ENCODE results near the gene SCAF1. TPM values are rescaled to one million over a fixed set of nuclear protein-coding genes. Genes with fewer than 3 reads are reported as not detected.

SCAF1 gene
- total RNA-seq, 4 donors from 2014 or later = 19.2 to 50.9 (median 30.9) TPM

- no peaks in the 10 kb centered on the region for H3K27me3 ChIP-seq
- peaks cover 4 to 27% (median 24%) of the 10 kb centered on the region in 4 donors for H3K36me3 ChIP-seq
- DNase-seq (ENCODE audit: extremely low spot score) = peak; percentile 95
- no peak for TF ChIP-seq EP300 (IDR thresholded peaks at IDR 0.05)
- TF ChIP-seq POLR2AphosphoS5 (IDR thresholded peaks at IDR 0.05) = peak; percentile 75 to 79
- TF ChIP-seq, protein P1, sequence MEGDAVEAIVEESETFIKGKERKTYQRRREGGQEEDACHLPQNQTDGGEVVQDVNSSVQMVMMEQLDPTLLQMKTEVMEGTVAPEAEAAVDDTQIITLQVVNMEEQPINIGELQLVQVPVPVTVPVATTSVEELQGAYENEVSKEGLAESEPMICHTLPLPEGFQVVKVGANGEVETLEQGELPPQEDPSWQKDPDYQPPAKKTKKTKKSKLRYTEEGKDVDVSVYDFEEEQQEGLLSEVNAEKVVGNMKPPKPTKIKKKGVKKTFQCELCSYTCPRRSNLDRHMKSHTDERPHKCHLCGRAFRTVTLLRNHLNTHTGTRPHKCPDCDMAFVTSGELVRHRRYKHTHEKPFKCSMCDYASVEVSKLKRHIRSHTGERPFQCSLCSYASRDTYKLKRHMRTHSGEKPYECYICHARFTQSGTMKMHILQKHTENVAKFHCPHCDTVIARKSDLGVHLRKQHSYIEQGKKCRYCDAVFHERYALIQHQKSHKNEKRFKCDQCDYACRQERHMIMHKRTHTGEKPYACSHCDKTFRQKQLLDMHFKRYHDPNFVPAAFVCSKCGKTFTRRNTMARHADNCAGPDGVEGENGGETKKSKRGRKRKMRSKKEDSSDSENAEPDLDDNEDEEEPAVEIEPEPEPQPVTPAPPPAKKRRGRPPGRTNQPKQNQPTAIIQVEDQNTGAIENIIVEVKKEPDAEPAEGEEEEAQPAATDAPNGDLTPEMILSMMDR (IDR thresholded peaks at IDR 0.05) = no peak
- no peak for TF ChIP-seq POLR2A (IDR thresholded peaks at IDR 0.05; ENCODE audit: low read depth)
- H3K4me1 ChIP-seq = peaks cover 43 to 62% (median 58%) of the 10 kb centered on the region in 4 donors
- intact Hi-C loops (cut with DNase I) = loop anchor here (2.0 kb wide), 1 partner anchor 45 kb away; no protein-coding TSS in a partner anchor
- WGBS = 6% methylated on average over 18 of the region's 19 CpGs
- peak overlapping the region; percentile 98 to 100 (median 98) for H3K27ac ChIP-seq (replicated peaks in 1 of 4)
- H3K4me3 ChIP-seq = peak overlapping the region; percentile 69 to 97 (median 76)
- no peaks in the 10 kb centered on the region for H3K9me3 ChIP-seq
Measured at GRCh38 chr19:49637821-49638738, 3.9 kb upstream of the SCAF1 start.

GRCh38 chr19:49639401-49640112 is 2.5 kb upstream of the SCAF1 start:
- no peak for DNase-seq (ENCODE audit: extremely low spot score)
- Histone ChIP-seq H3K27me3 (no peaks in the 10 kb centered on the region), H3K36me3 (peaks cover 4 to 26% (median 25%) of the 10 kb centered on the region in 4 donors), H3K4me3 (peak overlapping the region; percentile 69 to 97 (median 76)), H3K4me1 (peaks cover 58 to 77% (median 73%) of the 10 kb centered on the region in 4 donors), H3K9me3 (no peaks in the 10 kb centered on the region), H3K27ac (replicated peaks in 1 of 4) (peak overlapping the region; percentile 98 to 100 (median 98))
- no peak for TF ChIP-seq EP300 (IDR thresholded peaks at IDR 0.05)
- TF ChIP-seq, protein P1 (IDR thresholded peaks at IDR 0.05) = no peak
- TF ChIP-seq POLR2A (IDR thresholded peaks at IDR 0.05; ENCODE audit: low read depth) = peak; percentile 54
- intact Hi-C loops (cut with DNase I) = loop anchor here (2.0 to 5.0 kb wide), 2 partner anchors 38 to 47 kb away; partner anchors contain the start of gene PRMT1
- WGBS = 5% methylated on average over 12 of the region's 31 CpGs

DNA sequence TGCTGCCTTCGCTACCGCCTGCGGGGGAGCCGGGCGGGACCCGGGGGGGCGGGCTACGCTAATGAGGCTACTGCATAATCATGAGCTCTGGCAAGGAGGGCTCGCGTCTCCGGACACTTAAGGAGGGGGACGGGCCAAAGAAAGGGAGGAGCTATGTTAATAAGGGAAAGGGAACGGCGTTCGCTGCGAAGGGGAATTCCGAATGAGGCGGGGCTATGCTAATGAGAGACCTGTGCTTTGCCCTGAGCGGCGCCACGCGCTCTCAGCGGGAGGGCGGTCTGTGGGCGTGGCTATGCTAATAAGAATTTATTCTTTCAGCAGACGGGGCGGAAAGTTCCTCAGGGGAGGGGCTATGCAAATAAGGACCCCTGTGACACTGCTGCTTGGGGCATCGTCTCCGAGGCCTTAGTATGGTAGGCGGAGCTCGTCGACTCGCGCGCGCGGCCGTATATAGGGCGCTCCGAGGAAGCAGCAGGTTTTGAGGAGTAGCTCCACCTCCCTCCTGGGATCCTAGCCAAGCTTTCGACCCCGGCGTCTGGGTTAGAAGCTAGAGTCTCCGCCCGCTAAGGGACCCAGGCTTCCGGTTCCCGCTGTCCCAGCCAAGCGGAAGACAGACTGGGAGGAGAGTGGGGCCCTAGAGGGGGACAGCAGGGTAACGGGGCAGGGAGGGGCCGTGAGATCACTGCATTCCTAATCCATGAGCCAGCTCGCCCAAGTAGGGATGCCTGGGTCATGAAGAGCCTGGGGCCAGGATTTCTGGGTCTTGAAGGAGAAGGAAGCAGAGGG is 1.7 kb upstream of the SCAF1 start, which contains the start of gene RRAS:
RRAS (minus strand) TSS at position 31 of the 786 bp plus-strand sequence. CDS start 45 bp downstream, outside the sequence.
- DNase-seq (ENCODE audit: extremely low spot score) = peak; percentile 100
- H3K27ac ChIP-seq (replicated peaks in 1 of 4) = peak within 1 kb of the TSS; percentile 98 to 100 (median 98)
- no peaks in the 10 kb centered on the region for H3K27me3 ChIP-seq
- 0% methylated on average over 26 of the region's 51 CpGs for WGBS
- H3K36me3 ChIP-seq = peaks cover 0 to 26% (median 23%) of the 10 kb centered on the region in 4 donors
- H3K9me3 ChIP-seq = no peaks in the 10 kb centered on the region
- peak within 1 kb of the TSS; percentile 69 to 97 (median 83) for H3K4me3 ChIP-seq
- peaks cover 59 to 80% (median 79%) of the 10 kb centered on the region in 4 donors for H3K4me1 ChIP-seq
- TF ChIP-seq EP300 (IDR thresholded peaks at IDR 0.05) (peak; percentile 53), POLR2A (IDR thresholded peaks at IDR 0.05; ENCODE audit: low read depth) (no peak), POLR2AphosphoS5 (IDR thresholded peaks at IDR 0.05) (peak; percentile 95 to 99)
- TF ChIP-seq, protein P1 (IDR thresholded peaks at IDR 0.05) = no peak
- intact Hi-C loops (cut with DNase I) = loop anchor here (5.0 kb wide), 1 partner anchor 37 kb away; the partner anchor contains the start of gene PRMT1

GRCh38 chr19:49642492-49643035 is 555 bp downstream of the SCAF1 start:
- intact Hi-C loops (cut with DNase I) = loop anchor here (2.0 to 5.0 kb wide), 2 partner anchors 22 to 35 kb away; partner anchors contain the start of genes BCL2L12, IRF3 and PRMT1
- 18% methylated on average over 3 of the region's 5 CpGs for WGBS
- DNase-seq (ENCODE audit: extremely low spot score) = no peak
- Histone ChIP-seq H3K4me3 (peak overlapping the region; percentile 69 to 97 (median 83)), H3K4me1 (peaks cover 42 to 67% (median 65%) of the 10 kb centered on the region in 4 donors), H3K27ac (replicated peaks in 1 of 4) (peak overlapping the region; percentile 91 to 100 (median 98)), H3K36me3 (peaks cover 13 to 32% (median 29%) of the 10 kb centered on the region in 4 donors), H3K27me3 (no peaks in the 10 kb centered on the region), H3K9me3 (no peaks in the 10 kb centered on the region)
- TF ChIP-seq POLR2AphosphoS5 (IDR thresholded peaks at IDR 0.05) (no peak), POLR2A (IDR thresholded peaks at IDR 0.05; ENCODE audit: low read depth) (no peak), EP300 (IDR thresholded peaks at IDR 0.05) (no peak)
- TF ChIP-seq, protein P1 (IDR thresholded peaks at IDR 0.05) = no peak

All from esophagus muscularis mucosa (tissue), 4 donors.